ENCODE results near the gene C1orf74.

- TF ChIP-seq CTCF (IDR thresholded peaks at IDR 0.05) (no peak), EP300 (IDR thresholded peaks at IDR 0.05) (no peak), POLR2A (IDR thresholded peaks at IDR 0.05) (no peak)
Observed at GRCh38 chr1:209783386-209783785, 973 bp downstream of the C1orf74 start.
